Tibial artery (tissue), 4 donors: ENCODE results near the gene CDC5L.

Experiments used
- DNase-seq, 2 donors: peaks; one replicate each; pipeline ENCODE4 v3.0.0-alpha.2; 2019
- H3K27ac ChIP-seq, 2 donors: fragments of 200-600 bp; sonication (generic) in 1 of 2; 1 replicate in 1 of 2; 2 replicates in 1 of 2; pipeline ENCODE4 v1.5.1; 2018 to 2019; ENCODE audit warnings: mild to moderate bottlenecking in 1 of 2
- H3K27me3 ChIP-seq, 2 donors: fragments of 200-600 bp; sonication (generic) in 1 of 2; one replicate each; pipeline versions ENCODE4 v1.5.1 to v1.6.0; 2016 to 2019
- H3K36me3 ChIP-seq, 3 donors: fragments of 200-600 bp; sonication (generic) in 2 of 3; one replicate each; pipeline ENCODE4 v1.5.1; 2016 to 2019; ENCODE audit warnings: mild to moderate bottlenecking in 2 of 3
- H3K4me1 ChIP-seq, 4 donors: fragments of 200-600 bp; sonication (generic) in 2 of 4; 1 replicate in 3 of 4; 2 replicates in 1 of 4; pipeline ENCODE4 v1.5.1; 2016 to 2019
- H3K4me3 ChIP-seq, 2 donors: fragments of 200-600 bp; sonication (generic) in 1 of 2; 1 replicate in 1 of 2; 2 replicates in 1 of 2; pipeline ENCODE4 v1.5.1; 2018 to 2019; ENCODE audit warnings: mild to moderate bottlenecking in 2 of 2
- H3K9me3 ChIP-seq, 3 donors: fragments of 200-600 bp; sonication (generic) in 1 of 3; one replicate each; pipeline ENCODE4 v1.5.1; 2016 to 2019
- intact Hi-C: fragments of 100-400 bp; cut with DNase I; formaldehyde crosslinking; loops from one replicate; pipeline ENCODE4 v1.15.0; 2023; ENCODE audit warnings: low total_unique reads
- TF ChIP-seq, protein P1 (sequence below), 2 experiments: fragments of 200-600 bp in 1 of 2; fragments of 450-650 bp in 1 of 2; IDR thresholded peaks; one replicate each; pipeline ENCODE4 v1.5.1; 2017 to 2019; ENCODE audit warnings: antibody characterized with exemption in 2 of 2, mild to moderate bottlenecking in 1 of 2, moderate library complexity in 1 of 2

The CDC5L gene

DNA sequence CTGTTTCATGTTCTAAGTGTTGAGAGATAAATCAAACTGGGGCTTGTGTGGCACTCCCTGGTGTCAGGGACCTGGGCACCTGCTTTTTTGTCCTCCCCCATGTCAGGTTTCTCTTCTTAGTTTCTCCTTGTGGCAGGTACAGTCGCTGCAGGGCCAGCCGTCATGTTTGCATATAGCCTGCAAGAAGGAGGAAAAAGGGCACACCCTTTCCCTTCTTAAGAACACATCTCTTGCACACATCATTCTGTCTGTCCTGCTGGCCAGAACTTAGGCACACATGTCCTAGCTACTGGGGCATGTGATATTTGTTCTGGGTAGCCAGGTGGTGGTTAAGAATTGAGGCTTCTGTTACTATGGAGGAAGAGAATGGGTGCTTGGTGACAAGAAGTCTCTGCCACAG lies 27.9 kb downstream of the CDC5L start:
- Histone ChIP-seq H3K9me3 (no peaks in the 10 kb centered on the region), H3K27me3 (no peaks in the 10 kb centered on the region), H3K36me3 (peaks cover 33 to 67% (median 53%) of the 10 kb centered on the region in 3 donors), H3K27ac (no peak overlapping the region), H3K4me1 (peaks cover 0 to 16% (median 0%) of the 10 kb centered on the region in 4 donors), H3K4me3 (no peak overlapping the region)
- TF ChIP-seq, protein P1, sequence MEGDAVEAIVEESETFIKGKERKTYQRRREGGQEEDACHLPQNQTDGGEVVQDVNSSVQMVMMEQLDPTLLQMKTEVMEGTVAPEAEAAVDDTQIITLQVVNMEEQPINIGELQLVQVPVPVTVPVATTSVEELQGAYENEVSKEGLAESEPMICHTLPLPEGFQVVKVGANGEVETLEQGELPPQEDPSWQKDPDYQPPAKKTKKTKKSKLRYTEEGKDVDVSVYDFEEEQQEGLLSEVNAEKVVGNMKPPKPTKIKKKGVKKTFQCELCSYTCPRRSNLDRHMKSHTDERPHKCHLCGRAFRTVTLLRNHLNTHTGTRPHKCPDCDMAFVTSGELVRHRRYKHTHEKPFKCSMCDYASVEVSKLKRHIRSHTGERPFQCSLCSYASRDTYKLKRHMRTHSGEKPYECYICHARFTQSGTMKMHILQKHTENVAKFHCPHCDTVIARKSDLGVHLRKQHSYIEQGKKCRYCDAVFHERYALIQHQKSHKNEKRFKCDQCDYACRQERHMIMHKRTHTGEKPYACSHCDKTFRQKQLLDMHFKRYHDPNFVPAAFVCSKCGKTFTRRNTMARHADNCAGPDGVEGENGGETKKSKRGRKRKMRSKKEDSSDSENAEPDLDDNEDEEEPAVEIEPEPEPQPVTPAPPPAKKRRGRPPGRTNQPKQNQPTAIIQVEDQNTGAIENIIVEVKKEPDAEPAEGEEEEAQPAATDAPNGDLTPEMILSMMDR (IDR thresholded peaks at IDR 0.05), result no peak
- intact Hi-C loops, result no loop called here
- DNase-seq, result no peak

DNA sequence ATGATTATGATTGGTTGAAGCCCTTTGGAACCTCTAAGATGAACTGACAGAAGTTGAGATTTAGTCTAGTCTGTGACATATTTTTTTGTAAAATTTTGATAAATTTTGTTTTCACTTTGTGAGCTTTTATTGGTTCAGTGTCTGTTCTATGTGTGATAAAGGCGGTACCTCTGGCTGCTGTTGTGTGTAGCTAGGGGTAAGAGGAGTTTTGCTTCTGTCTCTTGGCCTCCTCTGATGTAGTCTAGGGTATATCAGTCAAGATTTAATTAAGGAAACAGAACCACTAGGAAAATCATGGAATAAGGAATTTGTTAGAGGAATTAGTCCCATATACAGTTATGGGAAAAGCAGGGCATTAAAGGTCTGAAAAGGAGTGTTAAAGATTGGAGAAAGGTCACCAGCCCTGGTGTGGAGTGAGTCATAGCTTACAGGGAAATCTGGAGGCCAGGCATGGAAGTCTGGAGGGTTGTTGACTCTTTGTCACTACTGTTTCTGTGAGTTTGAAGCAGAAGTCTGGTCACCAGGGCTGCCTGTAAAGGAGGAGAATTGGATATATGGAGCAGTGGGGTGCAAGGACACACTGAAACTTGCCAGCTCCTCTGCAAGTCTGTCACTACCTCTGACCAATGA lies 28.5 kb downstream of the CDC5L start:
- Histone ChIP-seq H3K9me3 (no peaks in the 10 kb centered on the region), H3K36me3 (peaks cover 34 to 73% (median 57%) of the 10 kb centered on the region in 3 donors), H3K27ac (no peak overlapping the region), H3K4me3 (no peak overlapping the region), H3K4me1 (peaks cover 0 to 14% (median 0%) of the 10 kb centered on the region in 4 donors), H3K27me3 (no peaks in the 10 kb centered on the region)
- DNase-seq, result no peak
- TF ChIP-seq, protein P1 (IDR thresholded peaks at IDR 0.05), result no peak
- intact Hi-C loops, result no loop called here

DNA sequence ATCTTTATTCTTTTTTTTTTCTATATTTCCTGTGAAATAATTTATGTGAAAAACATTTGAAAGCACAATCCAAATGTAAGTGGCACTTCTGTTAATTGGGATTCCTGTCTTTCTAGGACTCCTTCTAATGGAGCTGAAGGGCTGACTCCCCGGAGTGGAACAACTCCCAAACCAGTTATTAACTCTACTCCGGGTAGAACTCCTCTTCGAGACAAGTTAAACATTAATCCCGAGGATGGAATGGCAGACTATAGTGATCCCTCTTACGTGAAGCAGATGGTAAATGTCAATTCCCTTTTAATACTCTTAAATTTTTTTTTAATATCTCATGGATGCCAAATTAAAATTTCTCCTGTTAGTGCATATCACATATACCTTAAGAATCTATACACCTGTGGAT lies 35.0 kb downstream of the CDC5L start:
- Histone ChIP-seq H3K4me1 (no peaks in the 10 kb centered on the region), H3K9me3 (no peaks in the 10 kb centered on the region), H3K27me3 (no peaks in the 10 kb centered on the region), H3K4me3 (no peak overlapping the region), H3K36me3 (peaks cover 66 to 90% (median 88%) of the 10 kb centered on the region in 3 donors), H3K27ac (no peak overlapping the region)
- TF ChIP-seq, protein P1 (IDR thresholded peaks at IDR 0.05), result no peak
- intact Hi-C loops, result no loop called here
- DNase-seq, result no peak

DNA sequence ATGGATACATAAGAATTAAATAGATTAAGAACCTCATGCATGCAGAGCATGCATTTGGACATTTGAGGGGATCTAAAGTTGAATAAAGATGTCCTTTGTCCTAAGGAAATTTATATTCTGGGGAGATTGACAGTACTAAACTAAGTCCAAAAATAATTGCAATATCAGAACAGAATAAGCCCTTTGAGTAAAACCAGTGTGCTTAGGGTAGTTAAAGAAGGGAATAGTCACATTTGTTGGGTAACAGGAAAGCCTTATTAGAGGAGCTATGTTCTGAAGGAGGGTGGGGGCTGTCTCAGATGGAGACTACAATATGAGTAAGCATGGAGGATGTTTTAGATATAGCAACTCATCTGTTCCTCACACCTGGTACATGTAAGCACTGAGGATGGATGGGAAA lies 35.8 kb downstream of the CDC5L start:
- Histone ChIP-seq H3K36me3 (peaks cover 69 to 89% (median 85%) of the 10 kb centered on the region in 3 donors), H3K27ac (no peak overlapping the region), H3K27me3 (no peaks in the 10 kb centered on the region), H3K9me3 (no peaks in the 10 kb centered on the region), H3K4me1 (peaks cover 0 to 2% (median 0%) of the 10 kb centered on the region in 4 donors), H3K4me3 (no peak overlapping the region)
- TF ChIP-seq, protein P1 (IDR thresholded peaks at IDR 0.05), result no peak
- DNase-seq, result no peak
- intact Hi-C loops, result no loop called here

DNA sequence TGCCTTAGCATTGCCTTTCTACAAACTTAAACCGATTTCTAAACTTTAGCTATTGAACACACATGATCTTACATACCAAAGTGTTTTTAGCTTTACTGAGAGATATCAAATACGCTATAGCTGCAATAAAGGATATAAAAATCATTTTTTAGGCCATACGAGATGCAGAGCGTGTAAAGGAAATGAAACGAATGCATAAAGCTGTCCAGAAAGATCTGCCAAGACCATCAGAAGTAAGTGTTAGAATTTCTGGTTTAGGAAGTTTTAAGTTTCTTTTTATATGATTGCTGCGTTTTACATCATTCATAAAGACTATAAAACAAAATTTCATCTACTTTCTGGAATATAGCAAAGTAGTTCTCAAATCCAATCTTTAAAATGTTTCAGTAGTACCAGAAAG lies 38.4 kb downstream of the CDC5L start:
- no peak for DNase-seq
- intact Hi-C loops, result no loop called here
- H3K27me3 ChIP-seq, result no peaks in the 10 kb centered on the region
- H3K27ac ChIP-seq, result no peak overlapping the region
- H3K9me3 ChIP-seq, result no peaks in the 10 kb centered on the region
- H3K4me1 ChIP-seq, result peaks cover 0 to 13% (median 0%) of the 10 kb centered on the region in 4 donors
- peaks cover 73 to 87% (median 83%) of the 10 kb centered on the region in 3 donors for H3K36me3 ChIP-seq
- TF ChIP-seq, protein P1 (IDR thresholded peaks at IDR 0.05), result no peak
- no peak overlapping the region for H3K4me3 ChIP-seq
